ENCODE measurements around the gene OR2AE1.
"Not testable (repeated sequence)": the region's sequence is repeated elsewhere in the genome, so short reads cannot be mapped to it uniquely, and the experiment has no call there.

The OR2AE1 gene

GRCh38 chr7:99876491-99876890 is 342 bp downstream of the OR2AE1 start:
- no peak for DNase-seq (ENCODE audit: extremely low read depth, insufficient read length)

GRCh38 chr7:99868246-99868645 is 8.6 kb downstream of the OR2AE1 start:
- TF ChIP-seq CTCF (IDR thresholded peaks at IDR 0.05; ENCODE audit: insufficient read depth, low read length, poor library complexity, severe bottlenecking), result no peak
- Histone ChIP-seq H3K36me3 (ENCODE audit: control insufficient read depth, insufficient read depth, low read length) (no peaks in the 10 kb centered on the region), H3K4me3 (replicated peaks; ENCODE audit: low read depth, low read length) (no peak overlapping the region), H3K27me3 (replicated peaks; ENCODE audit: control insufficient read depth, insufficient read depth, low read length) (no peaks in the 10 kb centered on the region)
- no peak for DNase-seq (ENCODE audit: extremely low read depth, insufficient read length)

More at GRCh38 chr7:99876491-99876890, 342 bp downstream of the OR2AE1 start:
- Histone ChIP-seq H3K36me3 (ENCODE audit: control insufficient read depth, insufficient read depth, low read length) (no peaks in the 10 kb centered on the region), H3K27me3 (replicated peaks; ENCODE audit: control insufficient read depth, insufficient read depth, low read length) (no peaks in the 10 kb centered on the region), H3K4me3 (replicated peaks; ENCODE audit: low read depth, low read length) (no peak overlapping the region)
- TF ChIP-seq CTCF (IDR thresholded peaks at IDR 0.05; ENCODE audit: insufficient read depth, low read length, poor library complexity, severe bottlenecking), result no peak

GRCh38 chr7:99867477-99867876 is 9.4 kb downstream of the OR2AE1 start:
- H3K36me3 ChIP-seq (ENCODE audit: control insufficient read depth, insufficient read depth, low read length); H3K4me3 ChIP-seq (replicated peaks; ENCODE audit: low read depth, low read length); DNase-seq (ENCODE audit: extremely low read depth, insufficient read length); H3K27me3 ChIP-seq (replicated peaks; ENCODE audit: control insufficient read depth, insufficient read depth, low read length): not testable (repeated sequence)

- no peak for TF ChIP-seq CTCF (IDR thresholded peaks at IDR 0.05; ENCODE audit: insufficient read depth, low read length, poor library complexity, severe bottlenecking)
- H3K36me3 ChIP-seq (ENCODE audit: control insufficient read depth, insufficient read depth, low read length), result no peaks in the 10 kb centered on the region
- H3K4me3 ChIP-seq (replicated peaks; ENCODE audit: low read depth, low read length), result no peak overlapping the region
- H3K27me3 ChIP-seq (replicated peaks; ENCODE audit: control insufficient read depth, insufficient read depth, low read length), result no peaks in the 10 kb centered on the region
- DNase-seq (ENCODE audit: extremely low read depth, insufficient read length), result no peak
These were observed 12.9 kb downstream of the OR2AE1 start for GRCh38 chr7:99863847-99864440.

GRCh38 chr7:99860281-99861127 is 16.3 kb downstream of the OR2AE1 start:
- Histone ChIP-seq H3K36me3 (ENCODE audit: control insufficient read depth, insufficient read depth, low read length) (no peaks in the 10 kb centered on the region), H3K4me3 (replicated peaks; ENCODE audit: low read depth, low read length) (no peak overlapping the region), H3K27me3 (replicated peaks; ENCODE audit: control insufficient read depth, insufficient read depth, low read length) (no peaks in the 10 kb centered on the region; the same call in 1 of the 2 replicates)
- no peak for TF ChIP-seq CTCF (IDR thresholded peaks at IDR 0.05; ENCODE audit: insufficient read depth, low read length, poor library complexity, severe bottlenecking)
- no peak for DNase-seq (ENCODE audit: extremely low read depth, insufficient read length)

- DNase-seq (ENCODE audit: extremely low read depth, insufficient read length), result no peak
- H3K27me3 ChIP-seq (replicated peaks; ENCODE audit: control insufficient read depth, insufficient read depth, low read length), result no peaks in the 10 kb centered on the region; the same call in 1 of the 2 replicates
These were observed 21.6 kb downstream of the OR2AE1 start for GRCh38 chr7:99855236-99855635.

More at GRCh38 chr7:99855236-99855635, 21.6 kb downstream of the OR2AE1 start:
- TF ChIP-seq CTCF (IDR thresholded peaks at IDR 0.05; ENCODE audit: insufficient read depth, low read length, poor library complexity, severe bottlenecking), result no peak
- H3K4me3 ChIP-seq (replicated peaks; ENCODE audit: low read depth, low read length), result no peak overlapping the region
- H3K36me3 ChIP-seq (ENCODE audit: control insufficient read depth, insufficient read depth, low read length), result no peaks in the 10 kb centered on the region

Measured in GM06990 (cell line).